K562 (cell line): ENCODE results near the gene SERTM1. TPM values are rescaled to one million over a fixed set of nuclear protein-coding genes. Genes with fewer than 3 reads are reported as not detected.

Experiments
- ATAC-seq: fragments of 200-7000 bp; cut with Tn5 transposase; 3 replicates; pipeline ENCODE4 v1.9.1; 2020; ENCODE audit warnings: moderate library complexity
- BruUV-seq: library from RNA; stranded (reverse); fragments of 400-500 nt; replicated peaks from 2 replicates; lab custom pipeline; 2021; lab: Mats Ljungman, UMichigan
- CTCF ChIA-PET: fragments of 300-600 bp; formaldehyde crosslinking; extraction: SDS; loops from one replicate; lab custom pipeline; 2021; ENCODE audit warnings: low intra/inter-chr PET ratio; lab: Yijun Ruan, JAX
- POLR2A ChIA-PET: fragments of 300-600, 350-650 bp; sonication (Branson Sonifier 250); formaldehyde crosslinking; extraction: SDS; loops from one replicate; lab custom pipeline; 2021; ENCODE audit warnings: antibody characterized with exemption, inconsistent platforms; lab: Yijun Ruan, JAX
- DNase-seq, 4 experiments: peaks; one replicate each; pipeline versions ENCODE4 v3.0.0 to v3.0.0-alpha.2; 2011 to 2018; ENCODE audit warnings: low spot score in 3 of 4, mixed read lengths in 3 of 4; ENCODE audit errors: extremely low read depth in 1 of 4
- FAIRE-seq: peaks from 2 replicates; lab custom pipeline; 2011; peaks lifted over from hg19 to GRCh38; lab: Jason Lieb, UNC
- H2AFZ ChIP-seq: 2 replicates; pipeline ENCODE4 v1.6.0; 2011; ENCODE audit warnings: low read depth, low read length, control low read depth, inconsistent platforms
- H3K27ac ChIP-seq: fragments of 200-600 bp; 3 replicates; pipeline ENCODE4 v1.8.0; 2011; ENCODE audit warnings: low read depth, mild to moderate bottlenecking, control low read depth, inconsistent platforms, low read length, moderate library complexity, mixed read lengths; ENCODE audit errors: extremely low read depth
- H3K27me3 ChIP-seq, 2 experiments: fragments of 300-600 bp in 1 of 2; 2 replicates in 1 of 2; 3 replicates in 1 of 2; pipeline versions ENCODE4 v1.6.0 to v1.8.0; 2011; ENCODE audit warnings: inconsistent platforms in 2 of 2, low read length in 2 of 2, mild to moderate bottlenecking in 1 of 2, mixed read lengths in 1 of 2, moderate library complexity in 1 of 2; ENCODE audit not compliant: control insufficient read depth in 2 of 2, insufficient read depth in 2 of 2
- H3K36me3 ChIP-seq: fragments of 300-600 bp; 3 replicates; pipeline ENCODE4 v1.8.0; 2011; ENCODE audit warnings: mild to moderate bottlenecking, low read length, inconsistent platforms; ENCODE audit not compliant: control insufficient read depth, insufficient read depth
- H3K4me1 ChIP-seq, 2 experiments: fragments of 200-600 bp in 1 of 2; replicated peaks in 1 of 2; 2 replicates in 1 of 2; 3 replicates in 1 of 2; pipeline versions ENCODE4 v1.5.1 to v1.8.0; 2011; ENCODE audit warnings: inconsistent platforms in 2 of 2, low read length in 2 of 2, mild to moderate bottlenecking in 1 of 2, mixed read lengths in 1 of 2, moderate library complexity in 1 of 2; ENCODE audit not compliant: control insufficient read depth in 2 of 2, insufficient read depth in 2 of 2
- H3K4me2 ChIP-seq: 2 replicates; pipeline ENCODE4 v1.6.1; 2011; ENCODE audit warnings: low read length, control low read depth, inconsistent platforms, mixed read lengths; ENCODE audit not compliant: insufficient read depth
- H3K4me3 ChIP-seq: fragments of 200-600 bp; sonication (generic), shearing (Covaris generic); 2 replicates; pipeline ENCODE4 v1.5.1; 2016; ENCODE audit warnings: control low read depth, inconsistent platforms
- H3K79me2 ChIP-seq: fragments of 200-600 bp; 3 replicates; pipeline ENCODE4 v1.8.0; 2011; ENCODE audit warnings: low read length, inconsistent platforms; ENCODE audit not compliant: control insufficient read depth, insufficient read depth
- H3K9ac ChIP-seq, 2 experiments: 2 replicates each; pipeline versions ENCODE4 v1.6.0 to v1.6.1; 2011; ENCODE audit warnings: low read depth in 2 of 2, low read length in 2 of 2, control low read depth in 1 of 2, inconsistent platforms in 1 of 2, mild to moderate bottlenecking in 1 of 2, mixed read lengths in 1 of 2; ENCODE audit not compliant: insufficient read depth in 1 of 2
- H3K9me1 ChIP-seq: one replicate; pipeline ENCODE4 v1.6.0; 2011; ENCODE audit warnings: inconsistent platforms, mild to moderate bottlenecking, low read length, moderate library complexity; ENCODE audit not compliant: control insufficient read depth, insufficient read depth
- H3K9me3 ChIP-seq: replicated peaks from 2 replicates; pipeline ENCODE4 v1.5.1; 2011; ENCODE audit warnings: low read depth, low read length, inconsistent platforms; ENCODE audit not compliant: control insufficient read depth, insufficient read depth
- H4K20me1 ChIP-seq: replicated peaks from 2 replicates; pipeline ENCODE4 v1.6.1; 2011; ENCODE audit warnings: low read length, inconsistent platforms, mixed read lengths; ENCODE audit not compliant: control insufficient read depth, insufficient read depth
- BRD4 ChIP-seq: fragments of 200-600 bp; sonication (generic); IDR thresholded peaks from 2 replicates; pipeline ENCODE4 v1.6.1; 2017; ENCODE audit warnings: inconsistent platforms
- FIP1L1 ChIP-seq: fragments of 200-400 bp; formaldehyde crosslinking; IDR thresholded peaks from 2 replicates; pipeline ENCODE4 v1.6.1; 2018; ENCODE audit warnings: mild to moderate bottlenecking, low read depth, low read length; ENCODE audit not compliant: poor library complexity, severe bottlenecking
- NFE2 ChIP-seq: IDR thresholded peaks from 2 replicates; pipeline ENCODE4 v1.6.1; 2014; ENCODE audit warnings: antibody characterized with exemption, low read depth
- RFX1 ChIP-seq: fragments of 450-650 bp; IDR thresholded peaks from 2 replicates; pipeline ENCODE4 v1.6.1; 2016; ENCODE audit warnings: mild to moderate bottlenecking, moderate library complexity
- SP1 ChIP-seq: sonication (generic); formaldehyde crosslinking; IDR thresholded peaks from 2 replicates; pipeline ENCODE4 v1.8.1; 2022; ENCODE audit warnings: mild to moderate bottlenecking, missing genetic modification reagents
- ZKSCAN1 ChIP-seq: fragments of 150-350 bp; IDR thresholded peaks from 2 replicates; pipeline ENCODE4 v1.6.1; 2016; ENCODE audit warnings: low read depth, low read length
- ZNF699 ChIP-seq: fragments of 250-450 bp; sonication (Bioruptor Pico); IDR thresholded peaks from 2 replicates; pipeline ENCODE4 v1.8.0; 2021; ENCODE audit warnings: mild to moderate bottlenecking, moderate library complexity; ENCODE audit not compliant: insufficient replicate concordance
- WGBS: fragments of 100-300 bp; shearing (Covaris generic); methylation state at CpG from one replicate; pipeline ENCODE4 v1.1.6; 2016; ENCODE audit warnings: low coverage, mixed read lengths; ENCODE audit not compliant: insufficient coverage; ENCODE audit errors: missing lambda C conversion rate; 5-methylcytosine and 5-hydroxymethylcytosine counted together
- in situ Hi-C: fragments of 300-500 bp; cut with MboI; formaldehyde crosslinking; loops from 4 replicates; pipeline ENCODE4 v1.15.0; 2018; ENCODE audit warnings: inconsistent platforms, mixed read lengths
- intact Hi-C: fragments of 100-400 bp; cut with micrococcal nuclease; formaldehyde crosslinking; loops from 2 replicates; pipeline ENCODE4 v1.14.2; 2022
- polyA plus RNA-seq, 8 experiments: library from polyadenylated mRNA; depleted of rRNA in 4 of 8; stranded (reverse) in 5 of 8; unstranded in 3 of 8; fragments of >200 nt; fragmentation: Nextera tagmentation in 2 of 8; fragmentation: Illumina TruSeq in 1 of 8; extraction: Ambion mirVana in 2 of 8; extraction: Trizol in 1 of 8; gene quantifications; 2 replicates each; pipeline versions ENCODE4 v1.2.1 to v1.2.3, GENCODE V29; 2011 to 2014; ENCODE audit warnings: inconsistent platforms in 1 of 8, missing spikeins in 1 of 8
- total RNA-seq, 7 experiments: library from RNA; depleted of rRNA in 6 of 7; stranded (reverse); fragments of >200 nt in 6 of 7; fragmentation: Illumina TruSeq in 2 of 7; extraction: Trizol in 2 of 7; gene quantifications; 2 replicates each; pipeline versions ENCODE4 v1.2.1 to v1.2.3, GENCODE V29; 2011 to 2021; ENCODE audit warnings: low replicate concordance in 1 of 7

SERTM1 gene
- total and polyA plus RNA-seq, 9 of the 15 experiments (the other 6 are each of a cell fraction or from before 2014, with no cell fraction given): not detected

DNA sequence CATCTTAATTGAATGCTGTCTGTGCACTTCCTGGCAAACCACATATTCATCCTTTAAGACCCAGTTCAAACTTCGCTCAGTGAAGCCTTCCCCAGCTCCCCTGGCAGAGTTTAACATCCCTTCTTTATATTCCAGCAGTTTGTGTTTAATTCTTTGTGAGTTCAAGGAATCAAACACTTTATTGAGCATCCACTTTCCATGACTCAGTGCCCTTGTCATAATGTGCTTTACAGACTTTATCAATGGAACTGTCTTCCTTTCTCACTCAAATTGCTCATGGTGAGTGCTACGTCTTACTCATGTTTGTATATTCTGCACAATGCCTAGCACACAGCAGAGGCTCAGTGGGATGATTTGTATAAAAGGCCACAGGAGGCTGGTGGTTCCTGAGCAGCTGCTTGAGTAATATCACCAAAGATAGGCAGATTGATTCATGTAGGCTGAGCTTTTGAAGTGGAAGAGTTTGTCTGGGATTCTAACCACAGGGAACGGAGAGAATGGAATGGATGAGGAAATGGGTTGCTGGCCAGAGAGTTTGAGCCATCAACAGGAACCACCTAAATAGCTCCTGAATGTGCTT, 44.2 kb downstream of the SERTM1 start:
- H3K27ac ChIP-seq: no peak overlapping the region
- DNase-seq (no peak), ATAC-seq (no peak), FAIRE-seq (no peak)
- H3K9me3 ChIP-seq: no peaks in the 10 kb centered on the region
- TF ChIP-seq RFX1: no peak
- TF ChIP-seq SP1 (CRISPR knock-in tag): no peak
- TF ChIP-seq NFE2: no peak
- no peak for TF ChIP-seq BRD4
- TF ChIP-seq FIP1L1: no peak
- TF ChIP-seq ZNF699: no peak
- no peak for TF ChIP-seq ZKSCAN1
- intact Hi-C loops (no loop called here), in situ Hi-C loops (no loop called here)
- H3K4me2 ChIP-seq: no peak overlapping the region
- H3K4me1 ChIP-seq: no peaks in the 10 kb centered on the region
- no peak overlapping the region for H2AFZ ChIP-seq
- POLR2A ChIA-PET: interaction anchor here (0.6 kb wide), 1 partner anchor 123 kb away, joined by 5 read pairs; no protein-coding TSS in a partner anchor
- no peaks in the 10 kb centered on the region for H3K79me2 ChIP-seq
- CTCF ChIA-PET: no interaction called here
- 0% methylated on average over 3 of the region's 3 CpGs for WGBS
- peaks cover 0 to 3% of the 10 kb centered on the region in 2 experiments; a peak in 1 of 5 replicates for H3K27me3 ChIP-seq
- H3K36me3 ChIP-seq: no peaks in the 10 kb centered on the region
- no TSS peak for BruUV-seq
- H3K9me1 ChIP-seq: no peaks in the 10 kb centered on the region
- H3K4me3 ChIP-seq: no peak overlapping the region
- H4K20me1 ChIP-seq: no peaks in the 10 kb centered on the region
- H3K9ac ChIP-seq: no peak overlapping the region
